Stimulated activated CD4-positive, alpha-beta T cell treated with anti-CD3 and anti-CD28 coated beads, Interleukin-1b, Interleukin-23, amount 100 ng/mL, for 1 hour (primary cell): ENCODE data around the gene CFDP1.

Experiments used
- DNase-seq, 2 donors: peaks; one replicate each; pipeline ENCODE4 v3.0.0-alpha.2; 2020; ENCODE audit warnings: low read depth in 2 of 2

CFDP1 gene

DNA sequence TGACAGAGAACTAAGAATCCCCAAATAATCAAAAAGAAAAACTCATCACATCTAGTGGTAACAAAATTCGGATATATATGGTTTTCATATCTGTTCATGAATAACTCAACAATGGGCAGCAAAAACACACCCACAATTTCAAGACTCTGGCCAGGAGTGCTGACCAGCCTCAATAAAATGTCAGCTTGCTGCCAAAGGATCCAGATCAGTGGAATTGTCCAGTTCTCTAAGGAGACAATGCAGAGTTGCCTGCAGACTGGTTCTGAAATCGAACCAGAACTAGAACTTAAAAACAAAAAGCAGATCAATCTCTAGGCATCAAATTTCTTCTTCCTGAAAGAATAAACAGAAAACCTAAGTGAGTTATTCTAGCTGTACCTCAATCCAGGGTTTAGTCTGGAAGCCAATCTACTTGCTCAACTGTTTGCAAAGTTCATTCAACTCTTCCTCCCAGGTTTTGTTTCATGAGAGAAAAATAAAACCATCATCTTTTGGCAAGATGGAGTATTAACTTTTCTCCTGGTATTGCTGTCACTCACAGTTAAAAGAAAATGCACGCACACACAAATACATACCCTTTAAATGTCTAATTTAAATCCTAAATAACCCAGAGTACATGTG lies 61.0 kb downstream of the CFDP1 start:
- DNase-seq: no peak

DNA sequence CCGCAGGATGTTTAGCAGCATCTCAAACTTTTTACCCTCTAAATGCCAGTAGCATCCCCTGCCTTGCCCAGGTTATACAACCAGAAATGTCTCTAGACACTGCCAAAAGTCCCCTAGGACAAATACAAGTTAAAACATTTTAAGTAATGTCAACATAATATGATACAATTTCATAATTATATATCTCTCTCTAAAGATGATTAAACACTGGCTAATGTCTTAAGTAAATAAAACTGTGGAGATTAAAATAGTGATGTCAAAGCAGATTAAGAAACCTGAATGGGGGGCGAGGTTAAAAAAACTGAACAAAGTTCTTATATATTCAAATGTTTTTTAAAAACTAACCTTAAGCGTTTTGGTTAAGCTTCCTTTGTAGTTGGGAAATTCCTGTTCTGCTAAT lies 62.1 kb downstream of the CFDP1 start:
- no peak for DNase-seq

DNA sequence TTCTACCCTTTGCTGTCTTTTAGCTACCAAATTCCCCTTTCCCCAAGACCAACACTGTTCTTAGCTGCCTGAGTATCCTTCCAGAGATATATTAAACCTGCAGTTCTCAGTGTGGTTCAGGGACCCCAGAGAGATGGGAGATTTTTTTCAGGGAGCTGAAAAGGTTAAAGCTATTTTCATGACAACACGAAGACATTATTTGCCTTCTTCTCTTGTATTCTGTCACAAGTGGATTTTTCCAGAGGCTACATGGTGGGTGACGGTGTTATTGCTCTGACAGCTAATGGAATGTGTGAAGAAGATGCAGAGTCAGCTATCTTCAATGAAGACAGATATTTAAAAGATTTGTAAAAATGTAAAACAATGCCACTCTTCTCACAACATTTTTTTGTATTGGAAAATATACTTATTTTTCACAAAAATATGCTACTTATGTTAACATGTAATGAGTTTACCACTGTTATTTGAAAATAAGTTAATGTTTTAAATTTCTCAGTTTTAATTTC lies 69.0 kb downstream of the CFDP1 start:
- no peak for DNase-seq

DNA sequence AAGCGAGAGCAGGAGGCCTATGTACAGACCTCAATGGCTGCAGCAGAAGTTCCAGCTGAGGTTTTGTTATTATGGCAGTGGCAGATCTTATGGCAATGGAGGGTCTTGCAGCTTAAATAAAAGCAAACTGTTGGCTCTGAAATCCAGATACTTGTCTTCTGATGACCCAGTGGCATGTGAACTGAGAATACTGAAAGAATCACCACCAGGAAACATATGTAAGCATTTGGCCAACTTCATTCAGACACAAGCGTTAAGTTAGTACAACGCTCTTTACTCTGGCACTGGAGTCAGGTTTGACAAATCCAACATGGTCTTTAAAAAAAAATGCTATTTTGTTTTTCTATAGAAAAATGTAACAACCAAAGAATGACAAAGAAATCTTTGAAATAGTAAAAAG lies 70.5 kb downstream of the CFDP1 start:
- DNase-seq: no peak

DNA sequence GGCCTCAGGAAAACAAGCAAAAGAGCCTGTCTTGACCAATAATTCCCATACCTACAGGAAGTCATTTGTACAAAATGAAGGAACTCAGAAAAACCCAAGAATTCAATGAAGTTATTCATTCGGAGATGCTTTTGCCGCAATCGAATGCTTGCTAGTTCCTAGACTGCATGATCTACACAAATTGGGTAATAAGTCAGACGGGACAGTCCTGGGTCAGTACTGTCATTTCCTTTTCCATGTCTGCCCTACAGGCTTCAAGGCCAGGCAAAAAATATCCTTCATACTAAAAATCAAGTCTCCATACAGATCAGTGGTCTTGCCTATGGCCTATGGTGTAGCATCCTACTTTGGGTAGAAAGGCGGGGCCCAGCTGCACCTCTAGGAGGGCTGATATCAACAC lies 71.4 kb downstream of the CFDP1 start:
- no peak for DNase-seq

DNA sequence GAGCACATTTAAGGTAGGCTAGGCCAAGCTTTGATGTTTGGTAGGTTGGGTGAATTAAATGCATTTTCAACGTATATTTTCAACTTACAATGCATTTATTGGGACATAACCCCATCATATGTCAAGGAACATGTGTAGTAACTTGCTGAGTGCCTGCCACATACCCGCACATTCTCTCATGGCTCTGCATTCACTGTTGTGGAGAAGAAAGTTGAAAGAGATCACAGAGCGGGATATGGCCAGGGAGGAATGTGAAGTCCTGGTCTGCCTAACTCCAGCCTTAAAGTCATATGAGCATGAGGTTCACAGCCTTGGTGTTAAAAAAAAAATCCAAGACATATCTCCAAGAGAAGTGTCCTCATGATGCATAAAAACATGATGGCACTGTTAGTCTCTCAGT lies 79.1 kb downstream of the CFDP1 start:
- no peak for DNase-seq

DNA sequence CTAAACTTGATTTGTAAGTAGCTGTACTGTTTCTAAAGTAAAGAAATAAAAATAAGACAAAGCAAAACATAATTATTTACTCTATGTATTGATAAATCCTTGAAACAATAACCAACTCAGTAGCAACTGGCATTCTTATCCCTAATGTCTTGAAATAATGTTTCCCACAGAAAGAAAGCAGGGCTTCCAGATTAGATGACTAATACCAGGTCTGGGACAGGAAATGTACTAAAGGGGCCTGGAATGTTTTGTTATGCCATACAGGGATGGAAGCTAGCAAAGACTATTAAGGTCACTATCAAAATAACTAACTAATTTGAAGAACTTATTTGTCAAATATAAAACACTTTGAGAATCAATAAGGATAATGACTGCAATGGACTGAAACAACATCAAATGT lies 82.1 kb downstream of the CFDP1 start:
- DNase-seq: no peak

DNA sequence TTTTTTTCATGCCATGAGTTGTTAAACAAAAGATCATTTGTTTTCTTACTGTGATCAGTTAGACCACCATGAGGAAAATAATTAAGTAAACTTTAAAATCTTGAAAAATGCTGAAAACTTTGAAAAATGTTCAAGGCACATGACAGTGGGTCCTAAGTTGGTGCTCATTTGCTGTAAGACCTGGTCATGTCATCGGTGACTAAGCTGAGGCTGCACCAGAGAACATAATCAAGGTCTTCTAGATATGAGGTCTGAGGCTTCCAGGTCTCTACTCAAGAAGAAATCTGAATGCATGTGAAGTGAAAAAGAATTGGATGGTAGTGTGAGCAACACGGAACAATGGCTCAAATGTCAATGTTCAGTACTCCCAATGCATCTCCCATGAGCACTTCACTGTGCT lies 87.6 kb downstream of the CFDP1 start:
- no peak for DNase-seq

DNA sequence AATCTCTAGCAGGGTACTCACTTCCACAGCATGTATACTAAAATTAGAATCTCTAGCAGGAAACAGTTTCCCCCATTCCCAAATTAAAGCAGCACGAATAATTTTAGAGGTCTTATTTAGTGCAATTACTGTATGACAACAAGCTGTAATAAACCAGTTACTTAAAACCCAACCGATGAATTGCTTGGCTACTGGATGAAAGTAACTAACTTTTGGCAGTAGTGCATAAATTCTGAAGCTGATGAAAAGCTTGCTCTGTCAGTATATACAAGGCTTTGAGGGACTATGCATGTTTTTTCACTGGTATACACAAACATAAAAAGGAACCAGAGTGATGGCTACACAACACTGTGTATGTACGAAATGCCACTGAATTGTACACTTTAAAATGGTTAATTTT lies 89.4 kb downstream of the CFDP1 start:
- DNase-seq: no peak

DNA sequence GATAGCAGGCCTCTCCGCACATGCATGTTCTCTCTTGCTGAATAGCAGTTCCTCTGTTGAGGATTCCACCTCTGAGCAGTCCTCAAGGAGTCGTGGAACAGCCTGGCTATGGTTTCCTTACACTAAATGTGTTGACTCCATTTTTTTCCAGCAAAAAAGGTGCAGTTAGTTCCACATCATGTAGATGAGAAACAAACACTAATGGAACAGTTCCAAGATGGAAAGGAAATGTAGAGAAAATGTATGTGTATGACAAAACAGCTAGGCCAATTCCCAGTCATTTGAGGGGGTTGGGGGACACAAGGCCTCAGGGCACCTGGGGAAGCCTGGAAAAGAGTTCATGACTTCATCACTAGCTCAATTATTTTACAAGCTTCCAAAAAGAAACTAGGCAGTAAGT lies 90.0 kb downstream of the CFDP1 start:
- DNase-seq: no peak

DNA sequence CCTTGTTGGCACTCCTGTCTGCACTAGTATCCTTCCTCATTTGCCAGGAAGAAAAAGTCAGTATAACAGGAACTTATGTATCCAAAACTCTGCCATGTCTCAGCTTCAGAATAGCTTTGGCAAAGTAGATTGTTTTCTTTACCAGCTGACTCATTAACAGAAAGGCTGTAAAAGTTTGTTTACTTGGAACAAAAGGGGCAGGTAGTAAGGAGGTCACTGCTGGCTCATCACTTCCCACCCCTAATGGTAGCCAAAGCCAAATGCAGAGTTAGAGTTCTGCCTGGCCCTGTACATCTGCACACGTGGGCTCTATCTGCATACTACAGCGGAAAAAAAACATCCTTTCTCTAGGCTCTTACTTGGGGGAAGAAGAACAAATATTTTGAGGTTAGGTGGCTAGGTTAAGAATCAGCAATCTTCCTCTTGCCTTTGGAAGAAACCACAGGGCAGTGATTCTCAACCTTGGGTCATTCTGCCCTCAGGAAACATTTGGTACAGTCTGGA lies 90.9 kb downstream of the CFDP1 start:
- no peak for DNase-seq

DNA sequence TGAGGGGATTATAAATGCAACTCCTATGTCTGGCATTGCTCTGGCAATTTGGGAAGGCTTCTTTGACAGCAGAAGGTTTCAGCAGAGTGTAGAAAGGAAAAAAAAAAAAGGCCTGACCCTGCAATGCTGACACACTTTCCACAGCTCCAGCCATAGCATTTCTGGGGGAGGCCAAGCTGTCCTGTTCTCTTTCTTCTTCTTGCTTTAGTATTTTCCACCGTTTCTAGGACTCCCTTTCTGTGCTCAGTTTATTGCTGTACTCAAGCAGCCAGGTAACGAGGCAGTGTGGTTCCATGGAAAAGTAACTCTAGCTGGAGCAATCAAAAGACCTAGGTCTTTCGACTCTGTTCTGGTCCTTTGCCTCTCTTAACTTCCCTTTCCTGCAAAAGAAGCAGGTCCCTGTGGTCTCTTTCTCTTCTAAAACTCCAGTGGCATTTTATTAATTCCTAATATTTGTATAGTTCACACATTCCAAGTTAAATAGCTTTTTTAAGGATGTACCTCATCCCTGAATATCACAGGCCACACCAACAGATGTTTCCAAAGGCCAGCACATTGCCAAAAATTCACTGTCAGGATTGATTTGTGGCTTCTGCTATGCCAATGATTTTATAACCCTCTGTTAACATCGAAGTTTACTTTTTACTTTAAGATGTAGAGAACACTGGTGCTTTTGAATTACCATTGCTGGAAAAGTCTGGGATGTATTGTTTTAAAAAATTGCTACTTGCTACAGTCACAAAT lies 91.6 kb downstream of the CFDP1 start:
- DNase-seq: no peak

DNA sequence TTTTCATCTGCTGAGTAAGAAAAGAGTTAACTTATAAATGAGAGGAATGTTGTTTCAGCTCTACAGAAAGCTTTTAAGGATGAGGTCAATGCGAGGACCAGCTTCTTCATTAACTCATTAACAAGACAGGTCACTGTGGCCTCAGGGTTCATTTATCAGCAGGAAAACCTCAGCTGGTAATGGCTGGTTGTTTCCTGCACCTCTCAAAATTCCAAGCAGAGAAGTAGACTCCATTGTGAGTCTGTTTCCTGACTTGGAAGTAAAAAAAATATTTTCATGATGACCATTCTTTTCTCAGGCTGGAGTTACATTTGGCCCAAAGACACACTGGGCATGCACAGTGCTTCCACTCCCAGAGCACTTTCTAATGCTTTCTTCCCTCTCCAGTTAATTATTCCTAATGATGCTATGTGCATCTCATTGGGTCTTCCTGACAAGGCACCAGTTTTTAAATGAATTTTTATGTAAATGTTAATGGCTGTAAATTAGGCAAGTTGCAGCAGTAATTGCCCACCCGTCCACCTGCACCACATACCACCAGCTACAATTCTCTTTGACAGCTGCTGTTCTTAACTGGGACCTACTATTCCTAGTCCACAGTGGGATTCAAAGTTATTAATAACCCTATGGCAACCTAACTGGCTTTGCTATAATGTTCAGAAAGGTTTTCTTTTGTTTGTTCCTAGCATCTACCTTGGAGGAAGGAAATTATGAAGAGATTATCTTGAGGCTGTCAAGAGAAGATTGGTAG lies 92.4 kb downstream of the CFDP1 start:
- no peak for DNase-seq

DNA sequence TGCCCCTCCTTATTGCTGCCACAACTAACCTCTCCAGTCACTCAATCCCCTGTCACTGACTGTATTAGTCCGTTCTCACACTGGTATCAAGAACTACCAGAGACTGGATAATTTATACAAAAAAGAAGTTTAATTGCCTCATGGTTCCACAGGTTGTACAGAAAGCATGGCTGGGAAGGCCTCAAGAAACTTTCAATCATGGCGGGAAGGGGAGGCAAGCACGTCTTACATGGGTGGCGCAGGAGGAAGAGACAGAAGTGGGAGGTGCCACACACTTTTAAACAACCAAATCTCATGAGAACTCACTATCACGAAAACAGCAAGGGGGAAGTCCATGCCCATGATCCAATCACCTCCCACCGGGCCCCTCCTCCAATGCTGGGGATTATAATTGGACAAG lies 95.9 kb downstream of the CFDP1 start:
- no peak for DNase-seq

DNA sequence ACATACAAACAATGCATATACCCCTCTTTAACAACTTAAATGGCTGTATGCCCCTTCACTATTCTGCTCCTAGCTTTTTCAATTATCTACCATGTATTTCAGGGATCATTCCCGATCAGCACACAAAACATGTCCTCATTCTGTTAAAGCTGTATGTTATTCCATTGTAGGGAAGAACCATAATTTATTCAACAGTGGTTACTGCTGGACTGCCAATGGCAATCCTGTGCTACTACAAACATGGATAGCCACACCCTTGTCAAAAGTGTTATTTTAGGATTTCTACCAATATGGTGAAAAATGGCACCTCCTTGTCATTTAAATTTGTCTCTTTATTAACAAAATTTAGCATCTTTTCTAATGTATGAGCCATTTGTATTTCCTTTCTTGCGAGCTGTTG lies 96.8 kb downstream of the CFDP1 start:
- DNase-seq: no peak

DNA sequence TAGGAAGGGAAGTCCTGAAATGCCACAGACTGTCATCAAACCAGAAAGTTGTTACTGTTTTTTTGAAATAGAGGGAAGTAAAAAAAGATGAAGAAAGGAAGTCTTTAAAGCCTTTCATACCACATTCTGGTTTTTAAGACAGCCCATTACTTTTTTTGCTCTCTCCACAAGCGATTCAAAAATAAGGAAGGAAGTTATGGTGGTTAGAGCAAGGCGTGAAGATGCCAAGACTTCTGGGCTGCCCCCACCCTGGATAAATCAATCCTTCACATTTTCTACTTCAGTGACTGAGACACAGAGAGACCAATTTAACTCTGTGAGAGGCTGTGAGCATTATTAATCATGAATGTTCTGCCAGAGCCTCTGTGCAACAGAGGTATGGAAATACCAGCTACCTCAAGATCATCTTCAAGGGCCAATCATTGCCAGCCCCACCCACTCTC lies 99.6 kb downstream of the CFDP1 start:
- no peak for DNase-seq

DNA sequence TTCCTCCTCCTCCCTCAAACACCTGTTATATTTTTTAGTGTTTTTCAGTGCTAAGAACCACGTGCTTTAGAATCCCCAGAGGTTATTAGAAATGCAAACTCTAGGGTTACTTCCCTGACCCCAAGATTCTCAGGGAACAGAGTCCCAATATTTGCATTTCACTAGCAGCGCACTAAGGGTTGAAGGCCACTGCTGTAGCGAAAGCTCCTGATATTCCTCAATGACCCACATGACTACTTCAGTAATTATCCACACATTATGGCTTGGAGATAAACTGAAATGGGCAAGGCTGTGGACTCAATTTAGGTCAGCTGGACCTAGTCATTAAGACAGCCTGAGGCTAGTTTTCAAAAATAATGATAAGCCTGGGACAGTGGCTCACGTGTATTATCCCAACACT lies 103.4 kb downstream of the CFDP1 start:
- no peak for DNase-seq

DNA sequence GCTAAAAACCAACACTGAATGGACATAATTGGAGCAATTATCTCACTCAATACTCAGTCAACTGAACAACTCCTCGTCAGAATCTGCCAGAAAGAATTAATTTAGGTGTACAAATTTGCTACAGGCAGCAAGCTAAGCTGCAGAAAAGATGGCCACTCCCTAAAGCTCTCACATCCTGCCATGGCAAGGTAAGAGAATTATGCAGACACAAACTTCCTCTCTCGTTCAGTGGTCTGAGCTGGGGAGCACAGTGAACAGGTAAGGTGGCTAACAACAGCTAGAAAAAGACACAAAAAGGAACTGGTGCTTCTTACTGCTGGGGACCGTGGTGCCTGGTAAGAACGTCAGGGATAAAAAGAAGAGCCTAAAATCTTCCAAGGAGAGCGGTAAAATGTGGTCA lies 107.0 kb downstream of the CFDP1 start:
- no peak for DNase-seq

DNA sequence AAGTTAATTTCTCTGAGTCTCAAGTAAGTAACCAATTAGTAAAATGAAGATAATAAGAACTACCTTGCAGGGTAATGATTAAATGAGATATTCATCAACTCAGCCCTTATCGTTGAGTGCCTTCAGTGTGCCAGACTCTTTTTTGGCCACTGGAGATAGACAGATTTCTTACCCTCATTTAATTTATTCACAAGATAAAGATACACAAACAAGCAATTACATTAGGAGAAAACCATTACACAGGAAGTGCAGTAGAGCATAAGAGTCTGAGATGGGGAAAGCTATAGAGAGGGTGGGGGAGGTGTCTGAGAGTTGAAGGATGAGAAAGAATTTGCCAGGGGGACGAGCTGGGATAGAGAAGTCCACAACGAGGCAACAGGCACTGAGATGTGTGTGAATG lies 109.4 kb downstream of the CFDP1 start:
- no peak for DNase-seq

DNA sequence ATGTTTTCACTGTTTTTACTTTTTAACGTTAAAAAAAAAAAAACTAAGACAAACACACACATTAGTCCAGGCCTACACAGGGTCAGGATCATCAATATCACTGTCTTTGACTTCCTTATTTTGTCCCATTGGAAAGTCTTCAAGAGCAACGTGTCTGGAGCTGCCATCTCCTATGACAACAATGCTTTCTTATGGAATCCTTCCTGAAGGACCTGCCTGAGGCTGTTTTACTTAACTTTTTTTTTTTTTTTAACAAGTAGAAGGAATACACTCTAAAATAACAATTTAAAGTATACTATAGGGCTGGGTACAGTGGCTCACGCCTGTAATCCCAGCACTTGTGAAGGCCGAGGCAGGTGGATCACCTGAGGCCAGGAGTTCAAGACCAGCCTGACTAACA lies 110.1 kb downstream of the CFDP1 start:
- DNase-seq: no peak

DNA sequence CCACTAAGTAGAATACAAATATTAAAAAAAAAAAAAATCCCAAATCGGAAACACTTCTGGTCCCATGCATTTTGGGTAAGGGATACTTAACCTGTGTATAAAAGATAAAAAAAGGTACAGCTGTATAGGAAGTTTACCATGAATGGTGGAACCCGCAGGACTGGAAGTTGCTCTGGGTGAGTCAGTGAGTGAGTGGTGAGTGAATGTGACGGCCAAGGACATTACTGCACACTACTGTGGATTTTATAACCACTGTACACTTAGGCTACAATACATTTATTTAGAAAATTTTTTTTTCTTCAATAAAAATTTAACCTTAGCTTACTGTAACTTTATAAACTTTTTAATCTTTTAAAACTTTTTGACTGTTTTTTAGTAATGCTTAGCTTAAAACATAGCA lies 110.6 kb downstream of the CFDP1 start:
- DNase-seq: no peak

DNA sequence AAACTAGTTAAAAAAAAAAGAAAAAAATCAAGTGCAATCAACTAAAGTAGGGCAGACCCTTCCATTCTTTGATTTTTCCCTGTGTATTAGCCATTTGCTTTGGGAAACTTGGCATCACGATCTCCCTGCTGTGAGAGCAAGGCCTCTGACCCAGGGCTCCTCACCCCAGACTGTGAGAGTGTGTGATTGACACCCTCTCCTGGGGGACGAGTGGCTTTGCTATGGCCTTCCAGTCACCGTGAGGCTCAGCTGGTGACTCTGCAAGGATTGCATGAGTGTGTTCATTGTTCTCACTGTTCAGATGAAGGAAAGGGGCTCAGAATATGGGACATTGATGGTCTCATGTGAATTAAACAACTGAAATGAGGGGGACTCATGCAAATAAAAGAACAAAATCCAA lies 112.9 kb downstream of the CFDP1 start:
- DNase-seq: no peak
